Brain pericyte (primary cell): Measurements from ENCODE around the gene CTF1.
"Not testable (repeated sequence)": the region's sequence is repeated elsewhere in the genome, so short reads cannot be mapped to it uniquely, and the experiment has no call there.

Source experiments
- DNase-seq: peaks from one replicate; pipeline ENCODE4 v3.0.0-alpha.2; 2012; ENCODE audit warnings: low read depth, low spot score

The CTF1 gene

DNA sequence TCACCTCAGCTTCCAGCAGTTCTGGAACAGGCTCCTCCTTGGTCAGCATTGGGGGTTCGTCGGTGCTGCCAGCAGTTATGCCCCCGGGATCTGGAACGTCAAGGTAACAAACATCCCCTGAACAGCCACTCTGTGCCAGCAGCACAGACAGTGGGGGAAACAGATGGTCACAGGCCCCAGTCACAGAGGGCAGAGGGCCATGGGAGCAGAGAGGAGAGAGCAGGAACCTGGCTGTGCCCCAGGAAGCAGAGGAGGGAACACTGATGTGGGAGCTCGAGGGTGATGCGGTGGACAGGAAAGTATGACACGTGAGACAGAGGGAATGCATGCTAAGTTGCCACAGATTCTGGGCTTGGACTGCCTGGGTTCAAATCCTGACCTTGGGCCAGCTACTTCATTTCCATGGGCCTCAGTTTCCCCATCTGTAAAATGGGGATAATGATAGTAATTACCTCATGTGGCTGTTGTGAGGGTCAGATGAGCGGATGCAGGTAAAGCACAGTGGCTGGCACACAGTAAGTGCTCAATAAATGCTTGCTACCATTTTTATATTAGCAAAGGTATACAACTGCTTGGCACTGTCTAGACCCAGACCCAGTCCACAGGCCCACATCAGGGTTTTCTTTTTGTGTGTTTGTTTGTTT lies 7.4 kb upstream of the CTF1 start:
- DNase-seq: no peak

DNA sequence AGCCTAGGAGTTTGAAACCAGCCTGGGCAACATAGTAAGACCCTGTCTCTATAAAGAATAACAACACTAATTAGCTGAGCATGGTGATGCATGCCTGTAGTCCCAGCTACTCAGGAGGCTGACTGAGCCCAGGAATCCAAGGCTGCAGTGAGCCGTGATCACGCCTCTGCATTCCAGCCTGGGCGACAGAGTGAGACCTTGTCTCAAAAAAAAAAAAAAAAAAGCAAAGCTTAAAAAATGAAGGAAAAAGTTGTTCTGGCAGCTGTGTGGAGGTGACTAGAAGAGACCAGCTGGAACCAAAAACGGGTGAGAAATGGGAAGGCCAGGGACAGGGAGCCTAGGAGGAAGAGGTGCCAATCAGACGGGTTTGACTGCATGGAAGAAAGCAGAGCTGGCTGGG lies 6.7 kb upstream of the CTF1 start:
- DNase-seq: no peak

DNA sequence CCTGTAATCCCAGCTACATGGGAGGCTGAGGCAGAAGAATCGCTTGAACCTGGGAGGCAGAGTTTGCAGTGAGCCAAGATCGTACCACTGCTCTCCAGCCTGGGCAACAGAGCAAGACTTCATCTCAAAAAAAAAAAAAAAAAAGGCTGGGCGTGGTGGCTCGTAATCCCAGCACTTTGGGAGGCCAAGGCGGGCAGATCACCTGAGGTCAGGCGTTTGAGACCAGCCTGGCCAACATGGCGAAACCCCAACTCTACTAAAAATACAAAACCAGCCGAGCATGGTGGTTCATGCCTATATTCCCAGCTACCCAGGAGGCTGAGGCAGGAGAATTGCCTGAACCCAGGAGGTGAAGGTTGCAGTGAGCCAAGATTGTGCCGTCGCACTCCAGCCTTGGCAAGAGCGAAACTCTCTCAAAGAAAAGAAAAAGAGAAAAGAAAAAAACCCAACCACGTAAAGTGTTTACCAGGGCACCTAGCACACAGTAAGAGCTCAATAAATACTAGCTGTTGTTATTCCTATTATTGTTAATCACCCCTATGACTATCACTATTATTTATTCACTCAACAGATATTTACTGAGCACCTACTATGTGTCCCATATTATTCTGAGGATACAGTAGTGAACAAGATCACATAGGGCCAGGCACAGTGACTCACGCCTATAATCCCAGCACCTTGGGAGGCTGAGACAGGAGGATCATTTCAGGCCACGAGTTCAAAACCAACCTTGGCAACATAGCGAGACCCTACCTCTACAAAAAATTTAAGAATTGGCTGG lies 5.2 kb upstream of the CTF1 start:
- DNase-seq: not testable (repeated sequence)

DNA sequence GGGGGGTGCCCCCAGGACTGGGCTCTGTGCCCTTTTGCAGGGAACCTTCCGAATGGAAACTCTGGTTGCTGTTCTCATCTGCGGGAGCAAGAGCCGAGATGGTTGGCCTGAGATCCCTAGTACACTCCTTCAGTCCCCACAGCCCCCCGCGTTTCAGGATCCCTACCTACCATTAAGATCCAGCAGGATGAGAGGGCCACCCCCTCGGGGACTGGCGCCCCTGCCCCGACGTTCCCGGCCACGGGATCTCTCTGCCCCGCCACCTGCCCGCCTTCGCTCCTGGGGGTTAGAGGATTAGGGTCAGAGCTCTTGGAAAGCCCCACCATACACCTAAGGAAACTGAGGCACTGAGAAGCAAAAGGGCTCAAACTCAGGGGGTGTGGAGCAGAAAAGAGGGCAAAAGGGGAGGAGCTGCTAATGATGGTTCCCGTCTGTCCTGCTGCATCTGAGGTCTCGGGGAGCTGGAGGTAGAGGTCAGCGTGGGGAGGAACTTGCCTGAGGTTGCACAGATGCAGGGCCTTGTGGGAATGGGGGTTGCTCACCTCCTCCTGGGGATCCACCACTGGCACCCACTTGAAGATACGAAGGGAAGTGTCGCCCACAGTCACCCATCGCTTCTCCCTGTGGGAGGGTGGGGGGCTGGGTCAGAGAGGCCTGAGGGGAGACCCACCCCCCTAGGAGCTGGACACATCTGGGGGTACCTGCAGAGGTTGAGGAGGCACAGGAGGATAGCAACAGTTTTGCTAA lies 3.6 kb upstream of the CTF1 start:
- DNase-seq: no peak

DNA sequence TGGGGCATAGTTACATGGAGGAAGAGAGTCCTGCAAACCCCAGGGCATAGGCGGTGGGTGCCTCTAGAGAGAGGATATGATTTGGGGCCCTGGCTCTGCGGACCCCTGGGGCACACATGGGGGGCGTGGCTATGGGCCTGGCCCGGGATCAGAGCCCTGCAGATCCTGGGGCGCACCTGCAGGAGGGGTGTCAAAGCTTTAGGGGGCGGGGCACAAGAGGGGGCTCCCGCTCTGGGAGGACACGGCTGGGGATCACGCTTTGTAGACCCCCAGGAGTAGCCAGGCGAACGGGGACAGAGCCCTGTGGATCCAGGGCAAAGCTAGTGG lies 3.0 kb upstream of the CTF1 start:
- DNase-seq: no peak

DNA sequence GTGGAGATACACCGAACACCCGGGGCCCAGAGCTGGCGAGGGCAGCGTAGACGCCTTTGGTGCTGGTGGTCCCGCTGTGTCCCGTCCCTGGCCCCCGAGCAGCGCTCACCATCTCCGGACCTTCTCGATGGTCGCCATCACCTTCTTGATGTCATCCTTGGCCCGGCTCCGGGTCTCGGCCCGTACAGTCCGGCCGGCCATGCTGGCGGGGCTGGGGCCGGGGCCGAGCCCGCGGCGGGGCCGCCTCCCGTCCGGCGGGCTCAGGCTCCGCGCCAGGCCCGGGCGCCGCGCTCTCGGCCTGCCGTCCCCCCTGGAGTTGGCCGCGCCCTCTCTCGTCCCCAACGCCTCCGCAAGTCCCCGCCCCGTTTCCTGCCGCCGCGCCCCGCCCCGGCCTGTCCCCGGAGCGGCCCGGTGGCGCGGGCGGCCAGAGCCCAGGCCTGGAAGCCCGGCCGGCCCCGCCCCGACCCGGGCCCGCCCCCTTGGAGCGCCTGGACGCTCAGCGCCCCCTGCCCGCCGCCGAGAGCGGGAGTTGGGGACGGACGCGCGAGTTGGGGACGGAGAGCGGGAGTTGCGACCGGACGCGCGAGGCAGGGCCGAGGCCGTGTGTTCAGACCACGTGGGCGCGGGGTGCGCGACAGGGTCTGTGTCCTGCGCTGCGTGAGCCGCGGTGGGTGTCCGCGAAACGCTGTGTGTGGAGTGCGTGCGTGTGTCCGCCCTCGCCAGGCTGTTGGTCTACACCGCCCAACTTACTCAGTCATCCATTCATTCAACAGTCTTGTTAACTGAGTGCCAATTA lies 2.5 kb upstream of the CTF1 start, which contains the start of gene BCL7C:
Gene BCL7C (minus strand): TSS at position 334 of the 796 bp plus-strand sequence. CDS start 133 bp downstream, at position 201.
- no peak for DNase-seq

DNA sequence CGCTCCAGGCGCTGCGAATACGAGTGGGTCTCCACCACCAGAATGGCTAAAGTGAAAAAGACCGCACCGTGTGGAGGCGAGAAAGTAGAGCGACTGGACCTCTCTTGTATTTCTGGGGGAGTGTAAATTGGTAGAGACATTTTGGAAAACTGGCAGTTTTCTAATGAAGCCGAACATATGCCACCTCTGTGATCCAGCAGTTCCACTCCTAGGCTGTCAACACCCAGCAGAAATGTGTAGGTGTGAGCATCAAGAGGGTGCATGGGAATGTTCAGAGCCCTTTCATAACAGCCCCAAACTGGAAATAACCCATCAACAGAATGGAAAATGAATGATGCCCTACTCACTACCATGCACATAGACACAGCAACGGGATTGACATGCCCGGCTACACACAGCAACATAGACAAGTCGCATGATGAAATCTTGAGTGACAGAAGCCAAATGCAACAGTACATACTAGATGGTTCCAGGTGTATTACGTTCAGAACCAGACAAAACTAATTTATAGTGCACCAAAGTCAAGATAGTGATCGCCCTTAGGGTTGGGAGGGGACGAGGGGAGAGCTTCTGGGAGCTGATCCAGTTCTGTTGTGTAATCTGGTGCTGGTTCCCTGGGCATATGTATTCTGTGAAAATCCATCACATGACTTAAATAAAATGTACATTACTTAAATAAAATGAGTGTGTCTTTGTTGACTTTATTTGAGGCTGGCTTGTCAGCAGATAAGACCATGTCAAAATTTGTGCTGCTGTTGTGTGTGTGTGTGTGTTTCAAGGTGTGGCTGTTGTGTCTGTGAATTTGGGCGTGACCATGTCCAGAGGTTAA lies 1.7 kb upstream of the CTF1 start:
- DNase-seq: no peak

DNA sequence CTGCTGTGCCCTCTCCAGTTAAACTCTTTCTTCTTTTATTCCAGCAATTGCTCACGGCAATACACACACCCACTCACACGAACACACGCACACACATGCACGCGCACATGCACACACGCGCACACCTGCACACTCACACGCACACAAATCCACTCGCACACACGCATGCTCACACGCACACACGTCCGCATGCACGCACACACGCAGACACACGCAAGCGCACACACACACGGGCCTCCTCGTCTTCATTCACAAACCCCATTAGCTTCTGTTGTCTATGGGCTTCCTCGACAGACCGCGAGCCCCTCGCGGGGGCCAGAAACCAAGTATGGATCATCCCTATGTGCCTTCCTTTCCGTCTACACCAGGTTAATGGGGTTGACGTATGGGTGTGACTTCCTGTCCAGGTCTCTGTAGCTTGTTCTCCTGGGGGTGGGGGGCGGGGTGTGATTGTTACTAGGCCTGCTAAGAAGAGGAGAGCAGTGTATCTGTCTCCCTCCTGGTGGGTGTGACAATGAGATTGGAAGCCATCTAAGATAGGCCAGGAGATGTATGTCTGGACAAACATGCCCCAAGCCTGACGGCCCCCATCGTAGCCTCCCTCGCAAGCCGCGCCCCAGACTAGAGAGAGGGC lies 670 bp upstream of the CTF1 start:
- no peak for DNase-seq

DNA sequence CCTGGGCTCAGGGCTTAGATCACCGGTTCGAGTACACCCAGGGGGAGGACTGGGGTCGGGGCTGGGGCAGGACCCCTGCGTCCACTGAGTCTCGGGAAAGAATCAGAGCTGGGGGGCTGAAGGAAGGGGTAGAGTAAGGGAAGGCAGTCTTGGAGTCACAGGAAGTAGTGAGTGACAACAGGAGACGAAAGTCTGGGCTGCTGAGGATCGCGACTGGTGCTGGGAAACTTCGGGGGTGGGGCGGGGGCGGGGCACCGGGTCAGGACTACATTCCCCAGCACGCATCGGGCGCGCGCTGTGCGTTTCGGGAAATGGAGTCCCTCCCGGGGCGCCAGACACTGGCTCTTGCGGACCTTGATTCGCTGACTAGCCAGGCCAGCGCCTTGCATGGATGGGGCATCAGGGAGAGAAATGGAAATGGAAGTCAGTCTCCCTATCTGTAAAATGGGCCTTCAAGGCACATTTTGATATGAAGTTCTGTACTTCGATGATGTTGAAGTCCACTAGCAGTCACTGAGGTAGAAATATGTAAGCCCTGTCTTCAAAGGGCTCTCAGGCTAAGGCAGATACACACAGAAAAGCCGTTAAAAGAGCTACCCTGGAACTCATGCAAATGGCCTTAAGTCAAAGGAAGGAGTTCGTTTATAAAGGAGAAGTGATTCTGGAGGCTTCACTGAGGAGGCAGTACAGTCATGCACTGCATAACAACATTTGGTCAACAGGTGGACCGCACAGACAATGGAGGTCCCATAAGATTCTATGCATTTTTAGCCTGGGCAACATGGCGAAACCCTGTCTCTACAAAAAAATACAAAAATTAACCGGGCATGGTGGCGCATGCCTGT lies 697 bp downstream of the CTF1 start:
- peak; percentile 39 for DNase-seq

DNA sequence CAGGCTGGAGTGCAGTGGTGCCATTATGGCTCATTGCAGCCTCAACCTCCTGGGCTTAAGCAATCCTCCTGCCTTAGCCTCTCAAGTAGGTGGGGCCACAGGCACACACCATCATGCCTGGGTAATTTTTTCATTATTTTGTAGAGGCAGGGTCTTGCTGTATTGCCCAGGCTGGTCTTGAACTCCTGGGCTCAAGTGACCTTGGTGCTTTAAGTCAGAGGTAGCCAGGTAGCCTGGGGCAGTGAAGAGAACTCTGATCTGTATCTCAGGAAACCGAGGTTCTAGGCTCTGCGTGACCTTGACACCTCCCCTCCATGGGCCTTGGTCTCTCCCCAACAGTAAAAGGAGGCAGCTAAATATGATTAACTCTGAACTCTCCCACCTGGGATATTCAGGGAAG lies 3.4 kb downstream of the CTF1 start:
- DNase-seq: no peak

DNA sequence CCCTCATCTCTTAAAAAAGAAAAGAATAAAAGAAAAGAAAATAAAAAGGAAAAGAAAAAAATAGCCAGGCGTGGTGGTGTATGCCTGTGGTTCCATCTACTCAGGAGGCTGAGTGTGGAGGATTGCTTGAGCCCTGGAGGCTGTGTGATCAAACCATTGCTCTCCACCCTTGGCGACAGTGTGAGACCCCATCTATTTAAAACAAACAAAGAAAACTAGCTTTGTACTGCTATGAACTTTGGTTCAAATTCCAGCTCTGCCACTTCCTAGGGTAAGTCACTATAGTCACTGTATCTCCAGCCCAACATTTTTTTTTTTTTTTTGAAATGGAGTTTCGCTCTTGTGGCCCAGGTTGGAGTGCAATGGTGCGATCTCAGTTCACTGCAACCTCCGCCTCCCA lies 4.2 kb downstream of the CTF1 start:
- no peak for DNase-seq

DNA sequence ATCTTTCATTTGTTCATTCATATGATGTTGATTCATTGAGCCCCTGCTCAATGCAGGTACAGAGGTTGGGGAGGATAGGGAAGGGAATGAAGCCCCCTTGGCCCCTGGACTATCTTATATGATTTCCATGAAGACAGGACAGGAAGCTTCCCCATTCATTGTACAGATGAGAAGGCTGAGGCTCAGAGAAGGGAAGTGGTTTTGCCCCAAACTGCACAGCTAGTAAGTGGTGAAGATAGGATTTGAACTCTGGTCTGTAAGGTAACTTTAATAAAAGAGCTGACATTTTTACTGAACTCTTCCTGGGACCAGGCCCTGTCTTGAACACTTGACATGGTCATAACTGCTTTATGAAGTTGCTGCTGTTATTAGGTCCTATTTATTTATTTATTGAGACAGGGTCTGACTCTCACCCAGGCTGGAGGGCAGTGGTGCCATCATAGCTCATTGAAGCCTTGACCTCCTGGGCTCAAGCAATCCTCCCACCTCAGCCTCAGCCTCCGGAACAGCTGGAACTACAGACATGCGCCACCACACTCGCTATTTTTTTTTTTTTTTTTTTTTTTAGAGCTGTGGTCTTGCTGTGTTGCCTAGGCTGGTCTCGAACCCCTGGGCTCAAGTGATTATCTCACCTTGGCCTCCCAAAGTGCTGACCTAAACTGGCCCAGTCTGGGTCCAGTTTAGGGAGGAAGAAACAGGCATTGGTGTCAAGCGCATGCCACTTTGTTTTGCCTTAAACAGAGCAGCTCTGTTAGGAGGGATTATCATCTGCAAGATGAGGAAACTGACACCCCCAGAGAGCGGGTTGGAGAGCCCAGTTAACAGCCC lies 5.0 kb downstream of the CTF1 start:
- DNase-seq: no peak

DNA sequence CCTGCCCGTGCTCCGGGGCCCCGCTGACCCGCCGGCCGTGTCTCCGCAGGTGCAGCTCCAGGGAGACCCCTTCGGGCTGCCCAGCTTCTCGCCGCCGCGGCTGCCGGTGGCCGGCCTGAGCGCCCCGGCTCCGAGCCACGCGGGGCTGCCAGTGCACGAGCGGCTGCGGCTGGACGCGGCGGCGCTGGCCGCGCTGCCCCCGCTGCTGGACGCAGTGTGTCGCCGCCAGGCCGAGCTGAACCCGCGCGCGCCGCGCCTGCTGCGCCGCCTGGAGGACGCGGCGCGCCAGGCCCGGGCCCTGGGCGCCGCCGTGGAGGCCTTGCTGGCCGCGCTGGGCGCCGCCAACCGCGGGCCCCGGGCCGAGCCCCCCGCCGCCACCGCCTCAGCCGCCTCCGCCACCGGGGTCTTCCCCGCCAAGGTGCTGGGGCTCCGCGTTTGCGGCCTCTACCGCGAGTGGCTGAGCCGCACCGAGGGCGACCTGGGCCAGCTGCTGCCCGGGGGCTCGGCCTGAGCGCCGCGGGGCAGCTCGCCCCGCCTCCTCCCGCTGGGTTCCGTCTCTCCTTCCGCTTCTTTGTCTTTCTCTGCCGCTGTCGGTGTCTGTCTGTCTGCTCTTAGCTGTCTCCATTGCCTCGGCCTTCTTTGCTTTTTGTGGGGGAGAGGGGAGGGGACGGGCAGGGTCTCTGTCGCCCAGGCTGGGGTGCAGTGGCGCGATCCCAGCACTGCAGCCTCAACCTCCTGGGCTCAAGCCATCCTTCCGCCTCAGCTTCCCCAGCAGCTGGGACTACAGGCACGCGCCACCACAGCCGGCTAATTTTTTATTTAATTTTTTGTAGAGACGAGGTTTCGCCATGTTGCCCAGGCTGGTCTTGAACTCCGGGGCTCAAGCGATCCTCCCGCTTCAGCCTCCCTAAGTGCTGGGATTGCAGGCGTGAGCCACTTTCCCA lies 5.9 kb downstream of the CTF1 start:
- no peak for DNase-seq

DNA sequence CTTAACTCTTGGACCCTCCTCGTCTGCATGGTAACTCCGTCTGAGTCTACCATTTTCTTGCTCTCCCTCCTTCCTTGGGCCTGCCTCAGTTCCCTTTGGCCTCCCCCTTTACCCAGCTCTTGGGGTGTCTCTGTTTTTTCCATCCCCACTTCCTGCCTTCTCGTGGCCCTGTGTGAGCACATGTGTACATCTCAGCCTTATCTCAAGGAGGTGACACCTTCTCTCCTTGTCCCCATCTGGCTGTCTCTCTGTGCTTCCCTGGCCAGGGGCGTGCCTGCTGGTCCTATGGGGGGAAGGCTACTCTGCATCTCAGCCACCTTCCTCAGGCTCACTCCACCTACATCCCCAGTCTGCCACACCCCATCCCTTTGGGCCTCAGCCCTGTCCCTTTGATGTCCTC lies 6.6 kb downstream of the CTF1 start:
- DNase-seq: no peak

DNA sequence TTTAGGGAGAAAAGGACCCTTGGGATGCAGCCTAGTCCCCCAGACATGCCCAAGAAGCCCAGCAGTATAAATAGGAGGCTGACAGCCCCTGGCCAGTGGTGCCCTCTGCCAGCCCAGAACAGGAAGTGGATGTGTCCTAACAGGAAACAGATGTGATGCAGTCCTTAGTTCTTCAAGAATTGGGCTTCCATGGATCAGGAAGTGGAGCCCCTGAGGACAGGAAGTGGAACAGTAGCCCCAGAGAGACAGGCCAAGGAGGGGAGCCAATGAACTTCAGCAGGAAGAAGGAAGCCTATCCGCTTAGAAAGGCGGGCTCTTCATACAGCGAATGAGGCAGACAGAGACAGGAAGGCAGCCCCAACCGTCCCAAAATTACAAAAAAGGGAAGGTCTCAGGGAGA lies 7.2 kb downstream of the CTF1 start:
- no peak for DNase-seq

DNA sequence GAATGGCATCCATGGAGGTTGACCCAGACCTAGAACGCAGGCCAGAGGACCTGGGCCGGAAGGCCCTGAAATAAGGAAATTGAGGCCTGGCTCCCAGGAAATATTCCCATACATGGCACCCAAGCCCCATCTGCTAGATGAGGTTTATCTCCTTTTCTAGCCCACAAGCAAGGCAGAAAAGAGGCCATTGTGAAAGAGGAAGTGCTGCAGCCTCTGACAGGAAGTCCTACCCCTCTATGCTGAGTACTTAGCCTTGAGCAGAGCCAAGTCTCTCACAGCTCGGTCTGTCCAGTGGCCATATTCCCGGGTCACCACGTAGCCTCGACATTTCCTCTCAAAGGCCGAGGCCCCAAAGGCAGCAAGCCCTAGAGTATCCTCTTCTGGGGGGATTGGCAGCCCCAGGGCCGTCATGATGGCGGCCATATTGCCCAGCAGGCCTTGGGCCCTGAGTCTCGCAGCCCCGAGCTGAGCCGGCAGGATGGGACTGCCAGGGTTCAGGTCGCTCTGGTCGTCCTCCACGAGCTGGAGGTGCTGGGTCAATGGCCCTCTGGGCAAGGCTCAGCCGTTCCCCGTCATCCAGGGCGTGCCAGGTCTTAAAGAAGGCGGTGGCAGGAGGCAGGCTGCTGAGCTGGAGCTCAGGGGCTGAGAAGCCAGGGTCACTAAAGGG lies 7.8 kb downstream of the CTF1 start:
- DNase-seq: no peak

DNA sequence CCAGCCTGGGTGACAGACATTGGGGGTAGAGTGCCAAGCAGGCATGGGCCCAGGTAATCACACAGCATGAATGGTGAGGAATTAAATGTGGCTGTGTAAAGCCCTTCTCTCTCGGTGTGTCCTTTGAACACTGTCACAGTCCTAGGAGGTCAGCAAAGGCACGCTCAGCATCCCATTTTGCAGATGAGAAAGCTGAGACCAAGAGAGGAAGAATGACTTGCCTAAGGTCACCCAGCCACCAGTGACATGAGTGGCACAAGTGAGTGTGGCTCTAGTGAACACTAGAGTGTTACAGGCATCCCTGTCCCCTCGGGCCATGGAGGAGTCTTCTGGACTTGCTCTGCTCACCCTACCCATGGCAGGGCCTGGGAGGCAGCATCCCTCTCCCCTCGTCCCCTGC lies 10.7 kb downstream of the CTF1 start:
- no peak for DNase-seq
